Renal cortex interstitium (tissue), 11 donors: ENCODE measurements around the gene RPLP2. TPM values are rescaled to one million over a fixed set of nuclear protein-coding genes. Genes with fewer than 3 reads are reported as not detected.
A peak's percentile ranks its signal among the peaks of the same experiment; 100 is the strongest.

Experiments
- DNase-seq, 11 donors: peaks; one replicate each; pipeline ENCODE4 v3.0.0-alpha.2; 2013; ENCODE audit warnings: low read depth in 9 of 11, low spot score in 4 of 11; ENCODE audit errors: extremely low read depth in 1 of 11
- polyA plus RNA-seq, 3 donors: library from polyadenylated mRNA; unstranded; fragments of 120-200 nt; gene quantifications; one replicate each; pipeline ENCODE4 v1.2.1, GENCODE V29; 2013; ENCODE audit not compliant: insufficient read length in 3 of 3

RPLP2 gene
- polyA plus RNA-seq, 3 donors = 848 to 1,190 (median 1,139) TPM

DNA sequence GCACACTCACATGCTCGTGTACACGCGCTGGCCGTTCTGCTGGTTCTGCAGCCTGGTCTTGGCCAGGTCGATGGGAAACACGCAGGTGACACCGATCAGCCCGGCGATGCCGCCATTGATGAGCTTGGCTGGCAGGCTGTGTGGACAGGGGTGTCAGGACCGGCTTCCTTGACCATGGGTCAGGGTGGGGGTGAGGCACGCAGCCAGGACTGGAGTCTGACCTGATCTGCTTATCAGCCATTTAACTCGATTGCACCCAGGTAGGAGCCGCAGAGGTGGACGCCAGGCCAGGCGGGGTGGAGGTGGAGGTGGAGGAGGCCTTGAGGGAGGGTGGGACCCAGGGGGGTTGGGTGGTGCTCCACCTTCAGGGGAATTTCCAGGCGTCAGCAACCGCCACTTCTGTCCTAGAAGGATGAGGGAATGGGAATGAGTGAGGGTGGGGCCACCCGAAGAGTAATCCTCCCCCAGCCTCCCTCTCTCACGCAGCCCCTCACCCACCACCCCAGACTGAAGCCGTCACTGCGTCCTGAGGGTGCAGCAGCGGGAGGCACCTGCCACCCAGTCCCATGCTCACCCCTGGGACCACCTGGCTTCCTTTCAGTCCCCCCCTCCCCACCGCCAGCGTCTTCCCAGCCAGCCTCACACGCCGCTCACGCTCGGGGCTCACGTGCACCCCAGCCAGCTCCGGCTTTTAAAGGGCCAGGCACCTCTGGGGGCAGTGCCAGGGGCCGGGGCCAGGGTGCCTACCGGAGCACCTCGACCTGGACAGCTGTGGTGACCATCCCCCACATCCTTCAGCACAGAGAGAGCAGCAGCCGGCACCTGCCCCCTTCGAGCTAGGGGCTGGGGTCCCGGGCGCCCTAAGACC is 14.8 kb upstream of the RPLP2 start:
- no peak for DNase-seq

DNA sequence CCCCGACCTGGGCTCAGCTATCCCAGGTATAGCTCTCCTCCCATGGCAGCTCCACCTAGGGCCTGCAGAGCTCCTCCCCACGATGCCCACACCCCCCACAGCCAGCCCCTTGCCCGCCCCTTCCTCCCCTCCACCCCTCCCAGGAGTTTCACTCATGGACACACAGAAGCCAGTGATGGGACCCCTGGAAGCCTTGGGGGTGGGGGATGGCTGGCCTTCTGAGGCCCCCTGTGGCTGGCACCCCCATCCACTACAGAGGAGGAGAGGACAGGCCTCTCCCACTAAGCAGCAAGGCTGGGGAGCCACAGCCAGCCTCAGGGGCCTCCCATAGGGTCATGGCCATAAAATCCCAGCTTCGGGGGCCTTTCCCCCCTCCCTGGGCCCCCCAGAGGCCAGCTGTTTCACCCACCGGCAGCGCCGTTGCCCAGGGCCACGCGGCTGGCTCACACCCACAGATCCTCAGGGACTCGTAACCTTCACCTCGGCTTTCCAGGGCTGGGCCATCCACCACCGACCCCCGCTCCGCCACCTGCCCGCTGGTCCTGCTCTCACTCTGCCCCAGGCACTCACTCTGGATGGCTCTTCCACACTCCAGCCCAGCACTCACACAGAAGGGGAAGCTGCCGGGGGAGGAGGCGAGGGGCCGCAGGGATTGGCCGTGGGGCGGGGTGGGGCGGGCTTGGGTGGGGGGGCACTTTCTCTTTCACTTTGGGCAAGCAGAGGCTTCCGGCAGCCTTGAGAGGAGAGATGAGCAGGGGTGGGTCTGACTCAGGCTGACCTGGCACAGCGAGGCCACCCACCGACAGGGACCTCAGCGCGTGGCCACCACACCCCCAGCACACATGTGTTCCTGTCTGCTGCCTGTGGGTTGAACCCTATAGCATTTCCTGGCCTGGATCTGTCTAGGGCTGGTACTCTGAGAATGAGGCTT is 13.9 kb upstream of the RPLP2 start:
- DNase-seq = peak in 2 of 11 donors; percentile 27 to 55

DNA sequence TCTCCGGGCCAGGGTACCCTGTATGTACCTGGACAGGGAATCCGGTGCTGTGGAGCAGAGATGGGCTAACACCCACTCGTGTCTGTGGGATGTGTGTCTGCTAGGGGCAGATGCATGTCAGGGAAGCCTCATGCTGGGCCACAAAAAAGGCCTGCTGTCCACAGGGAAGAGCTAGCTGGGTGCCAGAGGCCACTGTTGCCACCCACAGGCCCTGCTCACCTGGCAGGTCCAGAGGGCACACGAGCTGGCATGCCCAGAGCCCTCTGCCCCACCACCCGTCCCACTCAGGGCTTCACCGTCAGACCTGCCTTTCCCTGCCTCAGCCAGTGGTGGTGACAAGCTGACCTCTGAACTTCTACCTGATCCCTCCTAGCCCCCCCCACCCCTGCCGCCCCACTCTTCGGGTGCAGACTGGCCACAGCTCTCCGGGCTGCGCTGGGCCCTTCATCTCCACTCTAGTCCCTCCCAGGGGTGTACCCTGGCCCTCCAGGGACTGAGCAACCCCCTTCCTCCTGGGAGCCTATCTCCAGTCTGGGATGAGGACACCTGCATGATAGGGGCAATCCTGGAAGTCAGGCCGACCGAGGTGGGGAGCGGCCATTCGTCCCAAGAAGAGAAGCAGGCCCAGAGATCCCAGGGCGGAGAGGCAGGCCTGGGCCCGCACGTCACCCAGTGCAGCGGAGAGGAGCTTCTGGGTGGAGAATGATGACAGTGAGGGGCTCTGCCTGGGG is 13.0 kb upstream of the RPLP2 start:
- DNase-seq = no peak

DNA sequence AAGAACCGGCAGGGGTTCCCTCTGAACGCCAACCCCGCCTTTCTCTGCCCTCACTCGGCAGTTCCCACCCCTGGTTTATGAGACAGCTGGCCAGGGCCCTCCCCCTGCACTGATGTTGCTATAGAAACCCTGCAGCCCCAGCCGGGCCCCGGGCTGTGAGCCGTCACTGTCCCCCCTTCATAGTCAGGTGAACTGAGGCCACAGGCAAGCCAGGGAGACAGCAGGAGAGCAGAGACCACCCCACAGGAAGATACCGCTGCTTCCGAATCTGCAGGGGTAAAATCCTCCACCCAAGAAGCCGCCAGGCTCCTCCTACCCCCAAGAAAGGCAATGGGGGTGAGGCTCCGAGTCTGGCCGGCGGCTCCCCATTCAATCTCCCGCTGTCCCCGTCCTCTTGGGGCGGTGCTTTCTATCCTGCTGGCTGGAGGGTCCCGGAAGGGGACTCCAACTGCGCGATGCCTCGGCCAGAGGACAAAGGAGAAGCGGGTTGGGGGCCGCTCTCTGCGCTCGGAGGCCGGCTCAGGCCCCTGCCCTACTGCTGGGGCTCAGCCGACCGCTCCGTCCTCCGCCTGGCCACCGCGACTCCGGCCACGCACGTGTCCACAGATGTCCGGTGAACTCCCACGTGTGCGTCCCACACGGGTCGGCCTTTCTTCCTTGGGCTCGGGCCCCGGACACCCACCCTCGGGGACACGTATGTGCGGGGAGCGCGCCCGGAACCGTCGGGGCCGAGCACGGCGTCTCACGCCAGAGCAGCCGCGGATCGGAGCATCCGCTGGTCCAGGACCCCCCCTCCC is 12.3 kb upstream of the RPLP2 start:
- peak in 5 of 11 donors; percentile 67 to 79 (median 79) for DNase-seq

DNA sequence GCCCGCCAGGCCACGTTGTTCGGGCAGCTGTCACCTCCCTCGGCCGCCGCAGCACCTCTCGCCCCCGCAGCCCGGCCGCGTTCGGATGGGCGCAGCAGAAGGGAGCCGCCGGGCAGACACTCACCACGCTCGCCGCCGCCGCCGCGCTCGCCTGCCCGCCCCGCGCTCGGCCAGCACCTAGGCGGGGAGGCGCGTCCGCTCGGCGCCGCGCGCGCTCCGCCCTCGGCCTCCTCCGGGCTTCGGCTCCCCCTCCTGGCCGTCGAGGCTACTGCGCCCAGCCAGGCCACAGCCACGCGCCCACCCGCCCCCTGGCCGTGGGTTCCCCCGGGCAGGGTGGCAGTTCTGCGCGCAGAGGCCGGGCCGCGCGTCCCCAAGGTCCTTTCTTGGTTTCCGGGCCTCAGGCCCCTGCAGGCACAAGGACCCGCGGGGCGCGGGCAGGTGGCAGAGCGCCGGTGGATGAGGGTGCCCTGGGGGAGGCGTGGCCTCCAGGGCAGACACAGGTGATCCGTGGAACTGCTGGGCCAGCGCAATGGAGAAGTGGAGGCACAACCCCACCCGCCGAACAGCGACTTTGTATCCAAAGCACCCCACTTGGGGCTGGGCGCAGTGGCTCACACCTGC is 11.6 kb upstream of the RPLP2 start, which contains the start of gene SLC25A22:
Gene SLC25A22, minus strand, starts transcription at position 189 of the 621 bp plus-strand sequence. CDS start 3,275 bp downstream, outside the sequence.
- DNase-seq = peak in 6 of 11 donors; percentile 63 to 79 (median 77)

DNA sequence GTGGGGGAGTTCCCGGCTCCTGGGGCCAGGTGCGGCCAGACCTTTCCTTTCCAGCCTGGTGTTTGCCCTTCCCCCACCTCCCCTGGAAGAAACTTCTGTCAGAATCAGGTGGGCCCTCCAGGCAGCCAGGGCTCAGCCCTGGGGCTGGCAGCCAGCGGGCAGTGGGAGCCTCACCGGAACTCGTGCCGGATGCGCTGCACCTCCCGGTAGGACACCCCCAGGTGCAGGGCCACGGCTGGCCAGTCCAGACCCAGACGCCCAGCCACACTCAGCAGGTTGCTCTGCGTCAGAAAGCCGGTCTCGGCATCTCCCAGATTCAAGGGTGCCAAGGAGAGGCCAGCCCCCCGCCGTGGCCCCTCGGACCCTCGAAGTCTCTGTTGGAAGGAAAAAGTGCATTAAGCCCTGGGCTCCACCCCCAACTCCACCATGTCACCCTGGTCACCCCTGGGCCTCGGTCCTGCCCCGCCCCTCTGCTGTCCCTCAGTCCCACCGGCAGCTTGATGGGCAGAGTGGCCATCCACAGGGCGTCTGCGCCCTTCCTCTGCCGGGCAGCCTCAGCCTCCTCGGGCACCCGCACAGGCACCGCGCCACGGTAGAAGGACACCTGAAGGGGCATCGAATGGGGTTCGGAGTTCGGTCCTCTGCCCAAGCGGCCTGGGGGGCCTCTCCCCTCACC is 10.0 kb upstream of the RPLP2 start:
- DNase-seq = no peak

DNA sequence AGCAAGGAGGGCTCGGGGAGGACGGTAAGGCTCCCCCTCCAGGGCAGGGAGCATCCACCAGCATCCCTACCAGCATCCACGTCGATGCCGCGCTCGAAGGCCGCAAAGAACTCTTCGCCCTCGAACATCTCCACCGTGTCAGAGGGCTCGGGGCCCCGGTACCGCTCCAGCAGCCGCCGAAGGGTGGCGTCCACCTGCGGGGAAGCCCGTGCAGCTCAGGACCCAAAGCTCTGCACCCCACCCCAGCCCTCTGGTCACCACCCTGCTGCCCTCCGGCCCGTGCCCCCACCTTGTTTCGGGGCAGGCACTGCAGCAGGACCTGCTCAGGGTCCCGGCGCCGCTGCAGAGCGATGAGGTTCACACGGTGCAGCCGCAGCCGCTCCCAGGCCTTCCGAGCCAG is 9.3 kb upstream of the RPLP2 start:
- DNase-seq = no peak

DNA sequence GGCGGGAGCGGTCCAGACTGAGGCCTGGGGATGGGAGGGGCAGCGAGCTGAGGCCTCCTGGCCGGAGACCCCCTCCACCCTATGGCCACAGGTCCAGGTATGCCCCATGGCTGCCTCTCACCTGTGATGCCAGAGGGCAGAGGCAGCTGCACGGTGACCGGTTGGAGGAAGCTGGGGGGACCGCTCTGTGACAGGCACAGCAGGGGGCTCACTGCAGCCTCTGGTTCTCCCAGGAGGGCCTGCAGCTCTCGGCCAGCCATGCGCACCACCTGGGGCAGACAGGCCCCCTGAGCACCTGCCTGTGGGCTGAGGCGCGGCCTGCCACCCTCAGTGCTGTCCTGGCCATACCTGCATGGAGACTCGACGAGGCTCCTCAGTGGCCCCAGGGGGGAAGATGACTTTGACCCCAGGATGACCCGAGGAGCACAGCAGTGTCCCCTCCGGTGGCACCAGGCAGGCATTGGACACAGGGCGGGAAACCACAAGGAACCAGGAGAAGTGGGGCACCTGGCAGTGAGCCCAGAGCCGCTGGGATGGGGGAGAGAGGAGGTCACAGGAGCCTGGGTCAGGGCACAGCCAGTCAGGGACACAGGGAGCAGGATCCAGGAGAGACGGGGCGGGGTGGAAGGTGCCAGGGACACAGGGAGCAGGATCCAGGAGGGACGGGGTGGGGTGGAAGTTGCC is 8.5 kb upstream of the RPLP2 start:
- DNase-seq = no peak

DNA sequence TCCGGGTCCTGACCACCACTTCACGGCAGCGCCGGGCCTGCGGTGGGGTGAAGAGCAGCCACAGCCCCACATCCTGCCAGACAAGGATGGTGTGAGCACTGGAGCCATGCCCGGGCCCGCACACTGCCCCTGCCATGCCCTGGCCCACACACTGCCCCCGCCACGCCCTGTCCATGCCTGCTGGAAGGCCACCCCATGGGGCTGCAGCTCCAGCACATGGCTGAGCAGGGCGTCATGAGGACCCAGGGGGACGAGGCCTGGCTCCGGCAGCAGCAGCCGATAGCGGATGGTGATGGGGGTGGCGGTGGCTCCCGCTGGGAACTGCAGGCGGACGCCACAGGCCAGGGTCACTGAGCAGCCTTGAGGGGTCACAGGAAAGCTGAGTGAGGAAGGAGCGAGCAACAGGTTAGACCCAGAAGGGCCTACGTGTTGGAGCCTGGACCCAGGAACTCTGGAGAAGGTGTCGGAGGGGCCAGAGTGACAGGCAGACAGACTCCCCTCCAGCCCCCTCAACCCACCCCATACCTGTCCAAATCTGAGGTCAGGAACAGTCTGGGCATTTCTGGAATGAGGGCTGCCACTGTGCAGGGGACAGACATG is 7.6 kb upstream of the RPLP2 start:
- no peak for DNase-seq

DNA sequence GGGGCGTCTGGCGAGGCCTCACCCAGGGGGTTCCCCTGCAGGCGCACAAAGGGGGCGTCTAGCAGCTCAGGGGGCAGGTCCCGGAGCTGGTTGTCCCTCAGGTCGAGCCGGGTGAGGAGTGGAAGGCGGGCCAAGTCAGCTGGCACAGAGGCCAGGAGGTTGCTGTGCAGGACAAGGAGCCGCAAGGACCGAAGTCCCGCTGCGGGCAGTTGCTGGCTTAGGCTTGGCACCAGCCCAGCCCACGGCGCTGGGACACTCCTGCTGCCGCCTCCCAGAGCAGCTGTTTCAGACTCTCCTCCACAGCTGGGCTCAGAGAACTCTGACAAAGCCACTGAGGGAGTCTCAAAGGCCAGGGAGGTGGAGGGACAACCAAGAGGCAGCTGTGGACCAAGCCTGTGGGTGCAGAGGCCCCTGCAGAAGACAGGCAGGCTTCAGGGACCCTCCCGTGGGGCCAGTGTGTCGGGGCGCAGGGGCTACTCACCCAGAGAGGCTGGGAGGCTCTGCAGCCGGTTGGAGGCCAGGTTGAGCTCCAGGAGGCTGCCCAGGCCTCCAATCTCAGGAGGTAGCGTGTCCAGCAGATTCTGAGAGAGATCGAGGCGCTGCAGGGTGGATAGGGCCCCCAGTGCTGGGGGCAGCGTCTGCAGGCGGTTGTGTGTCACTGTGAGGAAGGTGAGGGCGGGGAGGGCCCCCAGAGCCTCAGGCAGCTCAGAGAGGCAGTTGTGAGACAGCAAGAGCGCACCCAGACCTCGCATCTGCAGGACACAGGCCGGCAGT is 6.9 kb upstream of the RPLP2 start:
- DNase-seq = no peak

DNA sequence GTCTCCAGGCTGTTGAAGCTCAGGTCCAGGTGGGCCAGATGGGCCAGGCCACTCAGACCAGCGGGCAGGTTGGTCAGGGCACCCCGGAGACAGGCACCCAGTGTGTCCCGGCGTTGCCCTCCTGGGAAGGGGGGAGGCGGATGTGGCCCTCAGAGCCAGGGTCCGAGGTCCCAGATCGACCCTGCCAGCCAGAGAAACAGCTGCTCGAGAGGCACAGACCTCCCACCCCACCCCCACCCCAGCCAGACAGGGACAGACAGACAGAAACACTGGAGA is 6.4 kb upstream of the RPLP2 start:
- no peak for DNase-seq

DNA sequence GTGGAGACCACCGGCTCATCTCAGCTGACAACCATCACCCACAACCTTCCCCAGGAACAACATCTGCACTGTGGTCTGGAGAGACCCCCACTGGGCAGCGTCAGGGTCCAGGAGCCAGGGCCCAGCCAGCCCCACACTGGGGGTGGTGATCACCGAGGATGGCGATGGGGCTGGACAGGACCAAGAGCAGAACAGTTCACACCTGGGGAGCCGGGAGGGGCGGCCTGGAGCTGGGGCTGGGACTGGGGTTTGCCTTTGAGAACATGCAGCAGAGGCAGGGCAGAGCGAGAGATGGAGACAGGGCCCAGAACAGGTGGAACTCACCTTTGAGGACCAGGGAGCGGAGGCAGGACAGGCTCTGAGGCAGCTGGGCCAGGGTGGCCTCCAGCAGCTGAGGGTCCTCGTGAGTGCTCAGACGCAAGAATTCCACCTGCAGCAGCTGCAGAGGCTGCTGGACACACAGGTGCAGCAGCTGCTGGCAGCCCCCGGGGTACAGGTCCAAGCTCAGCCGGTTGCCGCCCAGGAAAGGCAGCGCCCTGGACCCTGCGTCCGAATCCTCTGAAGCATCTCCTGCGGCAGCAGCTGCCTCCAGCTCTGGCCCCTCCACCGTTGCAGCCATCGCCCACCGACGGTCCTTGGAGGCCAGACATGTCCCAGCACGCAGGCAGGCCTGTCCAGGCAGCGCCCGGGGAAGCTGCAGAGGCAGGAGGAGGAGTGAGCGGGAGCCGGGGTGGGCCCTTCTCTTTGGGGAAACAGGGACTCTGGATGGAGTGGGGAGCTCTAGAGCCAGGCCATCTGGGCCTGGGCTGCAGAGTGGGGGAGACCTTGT is 5.8 kb upstream of the RPLP2 start:
- DNase-seq = no peak

DNA sequence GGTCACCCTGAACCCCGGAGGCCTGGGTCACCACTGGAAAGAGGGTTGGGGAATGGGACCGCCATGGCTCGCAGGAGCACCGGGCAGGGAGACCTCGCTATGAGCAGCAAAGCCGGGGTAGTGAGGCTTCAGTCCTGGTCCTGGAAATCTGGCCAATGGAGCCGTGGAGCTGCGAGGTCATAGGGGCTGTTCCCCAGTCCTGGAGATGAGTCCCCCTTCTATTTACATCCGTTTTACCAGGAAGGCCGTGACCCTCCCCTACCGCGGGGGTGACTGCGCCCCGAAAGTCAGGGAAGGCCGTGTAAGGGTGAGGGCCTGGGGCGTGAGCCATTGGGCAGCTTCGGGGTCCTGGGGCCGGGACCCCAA is 5.2 kb upstream of the RPLP2 start:
- DNase-seq = no peak

DNA sequence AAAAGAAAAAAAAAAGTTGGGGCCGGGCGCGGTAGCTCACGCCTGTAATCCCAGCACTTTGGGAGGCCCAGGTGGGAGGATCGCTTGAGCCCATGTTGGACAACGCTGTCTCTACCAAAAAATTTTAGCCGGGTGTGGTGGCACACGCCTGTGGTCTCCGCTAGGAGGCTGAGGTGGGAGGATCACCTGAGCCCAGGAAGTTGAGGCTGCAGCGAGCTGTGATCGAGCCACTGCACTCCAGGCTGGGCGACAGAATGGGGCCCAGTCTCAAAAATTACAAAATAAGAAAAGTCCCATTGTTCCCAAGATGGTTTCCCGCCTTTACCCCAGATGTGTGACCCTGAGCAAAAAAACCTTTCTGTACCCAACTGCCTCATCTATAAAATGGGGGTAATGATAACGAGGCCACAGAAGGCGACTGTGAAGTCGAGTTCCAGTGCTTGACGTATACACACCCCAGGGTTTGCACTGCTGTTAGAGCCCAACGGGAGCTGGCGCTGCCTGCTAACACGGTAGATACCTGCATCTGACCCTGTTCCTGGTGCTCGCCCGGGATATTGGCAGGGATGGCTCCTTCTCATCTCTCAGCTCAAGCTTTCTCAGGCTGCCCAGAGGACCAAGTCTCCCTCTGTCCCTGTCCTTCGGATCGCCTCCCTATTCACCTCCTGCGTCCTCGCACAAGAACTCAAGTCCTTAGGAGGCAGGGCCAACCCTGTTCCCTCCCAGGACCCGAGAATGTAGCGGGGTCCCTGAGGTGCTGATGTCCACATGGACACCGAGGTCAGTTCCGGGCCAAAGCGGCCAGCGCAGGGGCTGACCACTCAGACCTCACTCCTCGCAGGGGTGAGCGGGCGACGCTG is 1.1 kb upstream of the RPLP2 start:
- DNase-seq = no peak
